Stimulated activated CD4-positive, alpha-beta T cell treated with anti-CD3 and anti-CD28 coated beads, Interleukin-15, amount 100 ng/mL, for 24 hours (primary cell): ENCODE data around the gene PCDHGC4.

Experiments
- DNase-seq: peaks from one replicate; pipeline ENCODE4 v3.0.0-alpha.2; 2020

PCDHGC4 gene

DNA sequence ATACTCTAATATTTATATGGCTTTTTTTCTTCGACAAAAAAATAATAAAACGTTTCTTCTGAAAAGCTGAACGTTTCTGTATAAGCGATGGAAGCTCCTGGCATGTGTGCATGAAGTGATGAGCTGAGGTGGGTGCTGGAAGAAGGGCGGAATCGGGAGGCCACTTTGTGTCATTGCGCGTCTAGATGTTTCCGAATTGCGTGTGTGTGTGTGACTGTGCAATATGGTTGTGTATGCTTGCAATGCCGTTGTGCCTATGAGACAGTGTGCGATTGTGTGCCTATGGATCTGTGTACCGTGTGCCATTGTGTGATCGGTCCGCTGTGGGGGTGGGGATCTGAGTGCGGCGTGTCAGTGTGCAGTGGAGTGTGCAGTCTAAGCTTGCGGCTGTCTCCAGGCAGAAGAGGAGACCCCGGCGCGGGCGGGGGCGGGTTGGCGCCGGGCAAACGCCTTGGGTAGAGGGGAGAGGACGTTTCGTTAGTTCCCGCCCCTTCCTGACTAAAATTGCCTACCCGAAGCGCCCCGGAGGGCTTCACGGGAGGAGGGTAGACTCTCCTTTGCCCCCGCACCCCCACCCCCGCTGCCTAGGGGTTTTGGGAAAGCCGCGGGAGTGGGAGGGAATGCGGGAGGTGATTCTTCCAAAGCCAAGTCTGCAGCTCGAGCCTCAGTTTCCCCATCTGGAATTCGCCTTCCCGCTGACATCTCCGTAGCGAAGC, 28.2 kb downstream of the PCDHGC4 start:
- peak; percentile 62 for DNase-seq

GRCh38 chr5:141513627-141514329, 28.9 kb downstream of the PCDHGC4 start:
- peak; percentile 83 for DNase-seq

- DNase-seq: no peak
Measured at GRCh38 chr5:141514330-141515133, 29.7 kb downstream of the PCDHGC4 start.

DNA sequence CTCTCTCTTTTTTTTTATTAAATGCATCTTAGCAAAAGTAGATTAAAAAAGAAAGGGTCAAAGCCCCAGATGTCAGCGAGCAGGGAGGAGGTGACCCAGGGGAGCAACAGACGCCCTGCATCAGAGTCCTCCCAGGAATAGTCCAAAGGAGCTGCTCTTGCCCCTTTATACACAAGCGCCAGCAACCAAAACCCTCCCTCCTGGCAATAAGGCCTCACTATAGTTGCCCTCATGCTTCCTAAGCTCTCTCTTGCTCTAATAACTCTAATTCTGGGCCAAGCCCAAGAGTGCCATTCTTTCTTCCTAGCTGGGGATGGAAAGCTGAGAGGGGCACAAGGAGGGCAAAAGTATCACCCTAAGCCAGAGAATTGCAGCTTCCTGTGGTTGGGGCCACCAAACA, 30.3 kb downstream of the PCDHGC4 start:
- no peak for DNase-seq

DNA sequence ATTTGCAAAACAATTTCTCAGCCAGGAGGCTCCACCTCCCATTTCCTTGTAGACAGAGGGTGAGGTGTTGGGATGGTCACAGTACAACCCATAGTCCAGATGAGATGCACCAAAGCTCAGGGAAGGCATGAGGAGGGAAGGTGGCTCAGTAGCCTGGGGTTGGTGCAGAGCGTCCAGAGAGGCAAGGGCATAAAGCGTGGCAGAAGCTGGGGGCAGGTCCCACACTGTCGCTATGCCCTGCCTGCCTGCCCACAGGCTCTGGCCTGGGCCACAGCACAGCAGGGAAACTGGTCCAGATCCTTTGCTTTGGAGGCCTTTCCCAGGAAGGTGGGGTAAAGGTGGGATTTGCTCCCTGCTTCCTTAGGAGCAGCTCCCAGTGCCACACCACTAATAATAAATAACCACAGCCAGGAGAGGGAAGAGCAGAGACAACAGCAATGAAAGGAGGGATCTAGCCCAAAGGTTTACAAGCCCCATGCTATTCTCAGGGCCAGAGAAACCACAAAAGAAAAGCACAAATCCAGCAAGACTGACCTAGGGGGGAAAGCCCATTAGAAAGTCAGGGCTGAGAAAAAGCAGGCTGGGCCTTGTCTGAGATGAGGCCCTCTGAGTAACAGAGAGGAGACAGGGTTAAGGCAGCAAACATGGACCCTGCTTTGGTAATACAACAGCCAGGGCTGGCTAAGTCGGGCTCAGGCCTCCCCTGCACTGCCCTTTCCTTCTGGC, 31.3 kb downstream of the PCDHGC4 start:
- DNase-seq: no peak

DNA sequence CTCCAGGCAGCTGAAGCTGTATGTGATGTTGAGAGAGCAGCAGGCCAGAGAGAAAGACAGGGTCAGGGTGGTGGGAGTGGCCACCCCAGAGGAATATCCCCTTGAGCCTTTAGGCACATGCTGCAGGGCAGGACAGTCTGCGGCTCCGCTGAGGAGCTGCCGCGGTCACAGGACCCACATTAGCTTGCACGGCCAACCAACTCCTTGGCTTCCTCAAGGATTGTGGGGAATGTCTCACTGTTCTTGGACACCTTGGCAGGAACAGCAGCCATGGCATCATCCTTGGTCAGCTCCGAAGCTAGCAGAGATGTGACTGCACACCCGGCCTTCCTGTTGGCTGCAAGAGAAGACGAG, 31.8 kb downstream of the PCDHGC4 start:
- DNase-seq: no peak

DNA sequence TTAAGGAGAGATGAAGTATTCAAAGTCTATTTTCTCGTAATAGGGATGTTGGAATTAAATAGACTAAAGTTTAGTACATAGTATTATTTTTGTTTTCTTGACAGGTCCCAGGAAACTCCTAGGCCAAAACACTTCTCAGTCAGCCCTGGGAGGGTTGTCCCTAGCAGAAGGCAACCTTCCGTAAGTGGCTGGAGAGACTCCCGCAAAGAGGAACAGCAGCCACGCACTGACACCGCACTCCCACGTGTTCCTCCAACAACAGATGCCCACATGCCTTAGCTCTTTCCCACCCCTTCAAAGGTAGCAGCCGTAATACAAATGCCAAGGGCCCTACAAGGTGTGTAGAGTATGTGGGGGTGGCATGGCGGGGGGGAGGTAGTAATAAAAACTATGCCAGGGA, 32.5 kb downstream of the PCDHGC4 start:
- DNase-seq: no peak

DNA sequence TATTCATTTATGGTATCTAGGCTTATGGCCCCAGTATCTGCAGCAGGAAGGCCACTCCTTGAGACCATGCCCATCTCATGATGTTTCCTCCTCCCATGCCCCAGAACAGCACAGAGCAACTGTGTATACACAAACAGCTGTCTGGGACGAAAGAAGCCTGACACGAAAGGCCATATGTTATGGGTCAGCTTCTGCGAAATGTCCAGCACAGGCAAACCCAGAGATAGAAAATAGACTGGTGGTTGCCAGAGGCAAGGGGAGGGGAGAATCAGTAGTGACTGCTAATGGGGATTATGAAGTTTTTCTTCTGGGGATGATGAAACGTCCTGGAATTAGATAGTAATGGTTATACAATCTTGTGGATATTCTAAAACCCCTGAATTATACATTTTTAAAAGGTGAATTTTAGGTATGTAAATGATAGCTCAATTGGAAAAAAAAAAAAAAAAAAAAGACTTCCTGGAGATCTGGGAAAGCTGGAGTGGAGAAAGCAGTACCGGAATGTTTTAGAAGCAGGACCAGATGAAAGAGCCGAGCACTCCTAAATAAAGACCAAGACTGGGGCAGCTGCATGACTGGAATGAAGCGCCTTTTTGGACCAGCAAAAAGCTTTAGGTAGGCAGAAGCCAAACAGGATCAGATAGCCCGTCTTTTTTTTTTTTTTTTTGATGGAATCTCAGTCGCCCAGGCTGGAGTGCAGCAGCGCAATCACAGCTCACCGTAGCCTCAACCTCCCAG, 33.2 kb downstream of the PCDHGC4 start:
- no peak for DNase-seq

DNA sequence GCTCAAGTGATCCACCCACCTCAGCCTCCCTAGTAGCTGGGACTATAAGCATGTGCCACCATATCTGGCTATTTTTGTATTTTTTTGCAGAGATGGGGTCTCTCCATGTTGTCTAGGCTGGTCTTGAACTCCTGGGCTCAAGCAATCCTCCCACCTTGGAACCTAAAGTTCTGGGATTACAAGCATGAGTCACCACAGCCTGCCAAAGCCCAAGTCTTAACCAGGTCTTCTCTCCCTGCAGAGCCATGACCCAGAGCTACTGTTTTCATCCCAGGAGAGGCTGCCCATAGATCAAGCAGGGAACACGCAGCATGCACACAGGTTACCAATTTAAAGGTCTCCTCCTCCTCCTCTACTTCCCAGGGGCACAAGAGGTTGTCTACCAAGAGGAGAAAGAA, 33.8 kb downstream of the PCDHGC4 start:
- no peak for DNase-seq

DNA sequence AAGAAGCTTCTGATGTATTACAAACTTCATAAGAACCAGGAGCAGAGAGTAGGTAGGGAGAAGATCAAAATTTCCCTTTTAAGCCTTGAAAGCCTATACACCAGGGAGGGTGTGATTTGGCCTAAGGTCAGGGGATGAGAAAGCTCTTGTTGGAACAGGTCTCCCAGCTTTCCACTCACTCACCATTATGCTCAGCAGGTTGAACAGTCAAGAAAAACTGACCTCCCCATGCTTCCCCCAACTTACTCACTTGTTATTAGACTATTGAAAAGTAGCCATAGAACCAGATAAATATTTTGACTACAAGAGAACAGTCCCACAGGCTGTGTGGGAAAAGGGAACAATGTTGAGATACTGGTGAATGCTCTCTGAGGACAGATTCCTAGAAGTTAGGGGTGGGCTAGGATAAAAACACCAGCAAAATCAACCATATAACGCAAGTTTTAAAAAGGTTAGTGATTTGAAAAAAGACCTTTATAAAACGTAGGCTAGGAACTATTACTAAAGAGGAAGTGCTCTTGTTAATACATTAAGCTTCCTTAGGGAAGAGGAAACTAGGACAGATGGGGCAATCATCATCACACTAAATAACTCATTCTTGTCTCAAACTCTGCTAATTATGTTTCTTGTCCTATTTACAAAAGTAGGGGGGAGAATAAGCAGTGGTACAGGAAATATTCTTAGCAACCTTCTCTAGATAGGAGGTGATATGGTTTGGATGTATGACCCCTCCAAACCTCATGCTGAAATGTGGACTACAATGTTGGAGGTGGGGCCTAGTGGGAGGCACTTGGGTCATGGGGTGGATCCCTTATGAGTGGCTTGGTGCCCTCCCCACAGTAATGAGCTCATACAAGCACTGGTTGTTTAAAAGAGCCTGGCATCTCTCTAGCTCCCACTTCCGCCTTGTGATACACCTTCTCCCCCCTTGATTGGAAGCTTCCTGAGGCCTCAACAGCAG, 35.1 kb downstream of the PCDHGC4 start:
- DNase-seq: no peak

DNA sequence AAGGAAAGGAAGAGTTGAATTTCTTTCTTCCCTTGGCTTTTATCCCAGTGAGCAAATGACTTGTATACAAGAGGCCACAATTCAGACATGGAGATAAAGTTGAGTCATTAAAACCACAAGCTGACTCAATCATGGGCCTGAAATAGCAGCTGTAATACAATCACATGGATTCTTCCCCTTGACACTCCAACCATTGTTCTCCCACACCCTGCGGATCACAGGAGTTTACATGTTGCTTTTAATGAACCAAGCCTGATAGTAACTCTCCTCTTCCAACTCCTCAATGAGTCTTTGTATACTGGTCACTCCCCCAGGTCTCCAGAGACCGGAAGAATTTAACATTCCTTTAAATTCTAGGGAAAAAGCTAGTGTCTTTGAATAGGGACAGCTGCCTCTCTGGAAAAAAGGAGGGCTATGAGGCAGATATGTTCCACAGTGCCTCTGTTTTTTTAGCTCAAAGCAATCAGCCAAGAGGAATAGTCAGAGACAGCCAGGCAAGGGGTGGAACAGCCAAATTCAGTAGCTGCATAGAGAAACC, 36.5 kb downstream of the PCDHGC4 start:
- DNase-seq: no peak

DNA sequence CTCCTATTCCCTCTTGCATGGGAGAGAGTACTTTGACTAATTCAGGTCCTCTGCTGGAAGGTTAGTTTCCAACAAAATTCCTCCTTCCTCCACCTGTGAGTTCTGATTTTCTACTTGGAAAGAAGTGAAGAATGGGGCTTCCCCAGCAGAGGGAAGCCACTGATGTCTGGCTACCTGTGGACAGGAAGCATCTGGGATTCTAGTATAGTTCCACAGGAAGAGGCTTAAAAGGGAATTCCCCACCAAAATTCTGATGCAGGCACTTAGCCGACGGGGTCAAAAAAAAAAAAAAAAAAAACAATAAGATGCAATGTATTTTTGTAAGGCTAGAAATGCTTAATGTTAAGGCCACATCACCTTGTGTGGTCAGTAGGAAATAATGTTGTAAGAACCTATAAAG, 37.5 kb downstream of the PCDHGC4 start:
- no peak for DNase-seq

DNA sequence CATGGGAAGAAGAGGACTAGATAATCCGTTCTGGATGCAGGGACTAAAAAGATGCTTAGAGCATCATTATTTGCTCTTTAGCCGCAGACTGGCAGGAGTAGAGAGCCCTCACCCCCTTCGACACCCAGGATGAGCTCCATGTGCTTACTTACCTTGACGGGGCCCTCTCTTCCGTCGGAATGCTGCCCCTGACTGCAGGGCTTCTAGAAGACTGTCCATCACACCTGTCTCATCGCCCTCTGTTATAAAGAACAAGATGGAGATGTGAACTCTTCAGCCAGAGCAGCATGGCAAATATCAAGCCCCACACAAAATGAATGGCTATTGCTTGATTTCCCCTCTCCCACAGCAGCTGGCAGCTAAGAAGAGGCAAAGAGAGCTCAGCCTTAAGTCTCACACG, 39.2 kb downstream of the PCDHGC4 start:
- DNase-seq: no peak

GRCh38 chr5:141524604-141525597, 40.1 kb downstream of the PCDHGC4 start:
- peak; percentile 56 for DNase-seq

DNA sequence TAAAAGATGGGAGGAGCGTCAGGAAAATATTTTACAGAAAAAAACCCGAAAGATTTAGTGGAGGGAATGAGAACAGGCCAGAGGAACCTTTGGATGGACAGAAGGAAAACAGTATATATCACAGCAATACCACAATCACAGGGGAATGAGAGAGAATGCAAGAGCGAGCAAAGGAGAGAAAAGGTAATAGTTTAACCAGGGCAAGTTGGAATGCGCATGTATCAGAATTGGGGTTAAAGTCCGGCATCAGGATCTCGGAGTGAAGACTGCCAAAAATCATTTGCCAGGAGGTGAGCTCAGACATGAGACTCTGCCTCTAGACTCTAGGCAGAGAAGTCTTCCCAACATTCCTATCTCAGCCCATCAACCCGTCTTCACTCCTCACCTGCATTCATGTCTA, 40.8 kb downstream of the PCDHGC4 start:
- no peak for DNase-seq

DNA sequence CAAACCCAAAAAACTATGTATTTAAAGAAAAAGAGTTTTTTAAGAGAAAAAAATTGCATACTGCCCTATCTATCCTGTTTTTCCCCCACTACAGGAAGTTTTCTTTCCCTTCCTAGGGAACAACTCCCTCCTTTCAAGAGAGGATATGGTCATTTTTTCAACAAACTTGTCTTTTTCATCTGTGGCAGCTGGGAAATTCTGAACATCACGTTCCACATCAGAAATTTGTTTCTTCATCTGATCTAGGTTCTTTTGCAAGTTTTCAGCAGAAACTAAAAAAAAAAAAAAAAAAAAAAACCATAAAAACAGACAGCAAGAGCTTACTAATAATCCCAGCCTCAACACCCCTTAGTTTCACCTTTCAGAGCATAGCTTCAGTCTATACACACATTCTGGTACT, 42.6 kb downstream of the PCDHGC4 start:
- no peak for DNase-seq

DNA sequence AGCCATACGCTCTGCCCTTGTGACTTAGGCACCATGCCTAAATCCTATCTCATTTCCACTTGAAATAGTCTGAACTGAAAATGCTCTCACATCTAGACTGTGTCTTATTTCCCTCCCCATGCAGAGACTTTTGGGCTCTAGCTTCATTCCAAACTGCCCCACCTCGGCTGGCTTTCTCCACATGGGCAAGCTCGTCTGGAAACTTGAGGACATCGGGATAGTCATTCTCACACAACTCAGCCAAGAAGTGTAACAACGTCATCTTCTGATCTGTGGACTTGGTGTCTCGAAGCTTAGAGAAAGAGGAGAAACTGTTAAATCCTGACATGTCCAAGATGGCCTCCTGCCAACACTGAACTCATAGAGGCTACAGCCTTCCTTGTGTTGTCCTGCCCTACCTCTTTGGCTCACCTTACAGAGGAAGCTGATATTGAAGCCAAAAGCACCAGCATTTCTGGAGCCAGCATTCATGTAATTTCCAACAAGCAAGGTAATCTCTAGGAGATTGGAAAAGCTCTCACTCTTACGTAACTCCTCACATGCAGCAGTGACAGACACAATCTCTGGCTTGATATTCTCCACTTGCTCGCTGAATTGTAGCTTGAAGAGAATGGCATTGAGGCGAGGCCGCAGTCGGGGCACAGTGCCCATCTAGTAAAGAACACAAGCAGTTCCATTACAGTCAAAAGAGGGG, 43.6 kb downstream of the PCDHGC4 start:
- no peak for DNase-seq

DNA sequence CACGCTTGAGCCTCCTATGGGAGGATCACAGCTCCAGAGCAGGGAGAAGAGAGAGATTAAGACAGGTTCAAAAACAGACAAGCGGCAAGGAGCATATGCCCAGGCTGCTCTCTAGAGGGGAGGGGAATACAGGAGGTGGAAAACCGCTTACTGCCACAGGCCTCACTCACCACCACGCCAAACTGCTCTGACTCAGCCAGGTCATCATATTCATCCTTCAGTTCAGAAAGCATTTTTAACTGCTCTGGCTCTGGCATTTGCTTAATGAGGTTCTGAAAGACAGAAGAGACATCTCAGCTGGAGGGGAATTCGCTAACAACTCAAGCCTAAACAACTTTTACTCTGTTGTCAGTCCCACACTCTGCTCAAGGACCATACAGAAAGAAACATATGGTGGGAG, 44.2 kb downstream of the PCDHGC4 start:
- DNase-seq: no peak

DNA sequence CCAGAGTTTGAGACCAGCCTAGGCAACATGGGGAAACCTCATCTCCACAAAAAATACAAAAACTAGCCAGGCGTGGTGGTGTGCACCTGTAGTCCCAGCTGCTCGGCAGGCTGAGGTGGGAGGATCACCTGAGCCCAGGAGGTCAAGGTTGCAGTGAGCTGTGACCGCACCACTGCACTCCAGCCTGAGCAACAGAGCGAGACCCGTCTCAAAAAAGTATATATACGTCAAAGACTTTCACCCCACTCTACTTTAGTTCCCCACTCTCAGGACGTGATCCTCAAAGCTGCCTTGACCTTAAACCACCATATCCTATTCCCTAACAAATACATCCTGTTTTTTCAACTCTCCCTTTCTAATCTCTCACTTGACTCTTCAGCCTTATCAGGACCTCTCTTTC, 45.0 kb downstream of the PCDHGC4 start:
- DNase-seq: no peak
